ENCODE results near the gene ACAT2.

The ACAT2 gene

GRCh38 chr6:159769470-159769869 lies 7.6 kb downstream of the ACAT2 start:
- Histone ChIP-seq H3K27me3 (ENCODE audit: insufficient read depth, low read length) (no peaks in the 10 kb centered on the region), H3K36me3 (ENCODE audit: insufficient read depth, low read length) (peaks cover 52% of the 10 kb centered on the region), H3K4me3 (ENCODE audit: low read depth, low read length) (no peak overlapping the region), H3K27ac (ENCODE audit: low read depth, low read length) (no peak overlapping the region), H2AFZ (ENCODE audit: low read length, unreplicated experiment) (no peak overlapping the region), H3K4me1 (ENCODE audit: control insufficient read depth, insufficient read depth, low read length, unreplicated experiment) (no peaks in the 10 kb centered on the region), H3K79me2 (ENCODE audit: control insufficient read depth, insufficient read depth, low read length, unreplicated experiment) (no peaks in the 10 kb centered on the region)

- Histone ChIP-seq H2AFZ (ENCODE audit: low read length, unreplicated experiment) (no peak overlapping the region), H3K36me3 (ENCODE audit: insufficient read depth, low read length) (peaks cover 43% of the 10 kb centered on the region), H3K27me3 (ENCODE audit: insufficient read depth, low read length) (no peaks in the 10 kb centered on the region), H3K4me3 (ENCODE audit: low read depth, low read length) (no peak overlapping the region), H3K27ac (ENCODE audit: low read depth, low read length) (no peak overlapping the region), H3K4me1 (ENCODE audit: control insufficient read depth, insufficient read depth, low read length, unreplicated experiment) (no peaks in the 10 kb centered on the region), H3K79me2 (ENCODE audit: control insufficient read depth, insufficient read depth, low read length, unreplicated experiment) (no peaks in the 10 kb centered on the region)
Observed at GRCh38 chr6:159772196-159772595, 10.4 kb downstream of the ACAT2 start.

- Histone ChIP-seq H3K79me2 (ENCODE audit: control insufficient read depth, insufficient read depth, low read length, unreplicated experiment) (peaks cover 11% of the 10 kb centered on the region), H3K27me3 (ENCODE audit: insufficient read depth, low read length) (no peaks in the 10 kb centered on the region), H3K4me3 (ENCODE audit: low read depth, low read length) (no peak overlapping the region), H3K4me1 (ENCODE audit: control insufficient read depth, insufficient read depth, low read length, unreplicated experiment) (peaks cover 4% of the 10 kb centered on the region), H3K36me3 (ENCODE audit: insufficient read depth, low read length) (peaks cover 40% of the 10 kb centered on the region), H3K27ac (ENCODE audit: low read depth, low read length) (no peak overlapping the region), H2AFZ (ENCODE audit: low read length, unreplicated experiment) (no peak overlapping the region)
Observed at GRCh38 chr6:159777240-159777904, 15.5 kb downstream of the ACAT2 start.

- Histone ChIP-seq H3K79me2 (ENCODE audit: control insufficient read depth, insufficient read depth, low read length, unreplicated experiment) (peaks cover 18% of the 10 kb centered on the region), H2AFZ (ENCODE audit: low read length, unreplicated experiment) (no peak overlapping the region), H3K27me3 (ENCODE audit: insufficient read depth, low read length) (no peaks in the 10 kb centered on the region), H3K4me1 (ENCODE audit: control insufficient read depth, insufficient read depth, low read length, unreplicated experiment) (peaks cover 6% of the 10 kb centered on the region), H3K27ac (ENCODE audit: low read depth, low read length) (no peak overlapping the region), H3K36me3 (ENCODE audit: insufficient read depth, low read length) (peaks cover 47% of the 10 kb centered on the region), H3K4me3 (ENCODE audit: low read depth, low read length) (no peak overlapping the region)
Observed at GRCh38 chr6:159778131-159778530, 16.3 kb downstream of the ACAT2 start.

- Histone ChIP-seq H3K27me3 (ENCODE audit: insufficient read depth, low read length) (no peaks in the 10 kb centered on the region), H3K36me3 (ENCODE audit: insufficient read depth, low read length) (peaks cover 50% of the 10 kb centered on the region)
Observed at GRCh38 chr6:159778542-159779103, 16.8 kb downstream of the ACAT2 start.

GRCh38 chr6:159788276-159788675 lies 26.4 kb downstream of the ACAT2 start:
- Histone ChIP-seq H2AFZ (ENCODE audit: low read length, unreplicated experiment) (no peak overlapping the region), H3K79me2 (ENCODE audit: control insufficient read depth, insufficient read depth, low read length, unreplicated experiment) (peaks cover 89% of the 10 kb centered on the region), H3K27me3 (ENCODE audit: insufficient read depth, low read length) (no peaks in the 10 kb centered on the region), H3K27ac (ENCODE audit: low read depth, low read length) (peak overlapping the region; percentile 46; the same call in 1 of the 2 replicates), H3K4me1 (ENCODE audit: control insufficient read depth, insufficient read depth, low read length, unreplicated experiment) (peaks cover 33% of the 10 kb centered on the region), H3K36me3 (ENCODE audit: insufficient read depth, low read length) (peaks cover 48% of the 10 kb centered on the region), H3K4me3 (ENCODE audit: low read depth, low read length) (peak overlapping the region; percentile 98)

More at GRCh38 chr6:159778542-159779103, 16.8 kb downstream of the ACAT2 start:
- Histone ChIP-seq H3K4me1 (ENCODE audit: control insufficient read depth, insufficient read depth, low read length, unreplicated experiment) (peaks cover 6% of the 10 kb centered on the region), H3K79me2 (ENCODE audit: control insufficient read depth, insufficient read depth, low read length, unreplicated experiment) (peaks cover 23% of the 10 kb centered on the region), H3K27ac (ENCODE audit: low read depth, low read length) (no peak overlapping the region), H2AFZ (ENCODE audit: low read length, unreplicated experiment) (no peak overlapping the region), H3K4me3 (ENCODE audit: low read depth, low read length) (no peak overlapping the region)

GRCh38 chr6:159788753-159789376 lies 27.0 kb downstream of the ACAT2 start:
- H3K27me3 ChIP-seq (ENCODE audit: insufficient read depth, low read length) = no peaks in the 10 kb centered on the region
- peaks cover 46% of the 10 kb centered on the region for H3K36me3 ChIP-seq (ENCODE audit: insufficient read depth, low read length)
- peaks cover 33% of the 10 kb centered on the region for H3K4me1 ChIP-seq (ENCODE audit: control insufficient read depth, insufficient read depth, low read length, unreplicated experiment)
- peak overlapping the region; percentile 98 for H3K4me3 ChIP-seq (ENCODE audit: low read depth, low read length)
- H3K27ac ChIP-seq (ENCODE audit: low read depth, low read length) = peak overlapping the region; percentile 46
- no peak overlapping the region for H2AFZ ChIP-seq (ENCODE audit: low read length, unreplicated experiment)
- H3K79me2 ChIP-seq (ENCODE audit: control insufficient read depth, insufficient read depth, low read length, unreplicated experiment) = peaks cover 87% of the 10 kb centered on the region

GRCh38 chr6:159789377-159790148 lies 27.7 kb downstream of the ACAT2 start, which contains the start of gene TCP1:
Gene TCP1 (minus strand): TSS chr6:159789602. CDS start chr6:159789468, 134 bp downstream.
- Histone ChIP-seq H3K27ac (ENCODE audit: low read depth, low read length) (peak within 1 kb of the TSS; percentile 77), H3K4me1 (ENCODE audit: control insufficient read depth, insufficient read depth, low read length, unreplicated experiment) (peaks cover 33% of the 10 kb centered on the region), H2AFZ (ENCODE audit: low read length, unreplicated experiment) (peak within 1 kb of the TSS; percentile 94), H3K36me3 (ENCODE audit: insufficient read depth, low read length) (peaks cover 49% of the 10 kb centered on the region), H3K4me3 (ENCODE audit: low read depth, low read length) (peak within 1 kb of the TSS; percentile 98), H3K79me2 (ENCODE audit: control insufficient read depth, insufficient read depth, low read length, unreplicated experiment) (peaks cover 86% of the 10 kb centered on the region), H3K27me3 (ENCODE audit: insufficient read depth, low read length) (no peaks in the 10 kb centered on the region)

GRCh38 chr6:159790149-159790955 lies 28.5 kb downstream of the ACAT2 start, which contains the start of gene MRPL18:
Gene MRPL18 (plus strand): TSS chr6:159790467. CDS start chr6:159790588, 121 bp downstream.
- peaks cover 29% of the 10 kb centered on the region for H3K4me1 ChIP-seq (ENCODE audit: control insufficient read depth, insufficient read depth, low read length, unreplicated experiment)
- peaks cover 78% of the 10 kb centered on the region for H3K79me2 ChIP-seq (ENCODE audit: control insufficient read depth, insufficient read depth, low read length, unreplicated experiment)
- H2AFZ ChIP-seq (ENCODE audit: low read length, unreplicated experiment) = peak within 1 kb of the TSS; percentile 94
- peak within 1 kb of the TSS; percentile 77 for H3K27ac ChIP-seq (ENCODE audit: low read depth, low read length)
- H3K36me3 ChIP-seq (ENCODE audit: insufficient read depth, low read length) = peaks cover 41% of the 10 kb centered on the region
- no peaks in the 10 kb centered on the region for H3K27me3 ChIP-seq (ENCODE audit: insufficient read depth, low read length)
- peak within 1 kb of the TSS; percentile 98 for H3K4me3 ChIP-seq (ENCODE audit: low read depth, low read length)
